Measurements from ENCODE around the gene HES6.

HES6 gene

DNA sequence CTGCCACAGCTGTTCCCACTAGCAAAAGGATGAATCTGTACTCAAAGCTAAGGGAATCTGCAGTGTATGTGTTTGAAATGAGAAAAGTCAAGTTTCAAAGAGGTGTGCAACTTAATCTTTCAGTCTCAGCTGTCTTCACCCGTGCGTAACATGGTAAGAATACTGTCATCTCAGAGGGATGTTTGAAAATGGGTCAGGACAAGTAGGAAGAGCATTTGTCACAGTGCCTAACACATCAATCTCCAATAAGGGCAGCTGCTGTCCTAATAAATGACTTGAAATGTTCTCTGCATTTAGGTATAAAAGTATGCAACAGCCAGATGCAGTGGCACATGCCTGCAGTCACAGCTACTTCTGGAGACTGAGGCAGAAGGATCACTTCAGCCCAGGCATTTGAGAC is 49.4 kb downstream of the HES6 start:
- DNase-seq: no peak
- Histone ChIP-seq H3K27me3 (ENCODE audit: insufficient read depth, low read depth, severe bottlenecking) (no peaks in the 10 kb centered on the region), H3K27ac (no peak overlapping the region), H3K36me3 (peaks cover 94% of the 10 kb centered on the region), H3K4me3 (ENCODE audit: low read depth, low read length) (no peak overlapping the region), H3K9me3 (ENCODE audit: severe bottlenecking) (no peaks in the 10 kb centered on the region)
- TF ChIP-seq, protein P1, sequence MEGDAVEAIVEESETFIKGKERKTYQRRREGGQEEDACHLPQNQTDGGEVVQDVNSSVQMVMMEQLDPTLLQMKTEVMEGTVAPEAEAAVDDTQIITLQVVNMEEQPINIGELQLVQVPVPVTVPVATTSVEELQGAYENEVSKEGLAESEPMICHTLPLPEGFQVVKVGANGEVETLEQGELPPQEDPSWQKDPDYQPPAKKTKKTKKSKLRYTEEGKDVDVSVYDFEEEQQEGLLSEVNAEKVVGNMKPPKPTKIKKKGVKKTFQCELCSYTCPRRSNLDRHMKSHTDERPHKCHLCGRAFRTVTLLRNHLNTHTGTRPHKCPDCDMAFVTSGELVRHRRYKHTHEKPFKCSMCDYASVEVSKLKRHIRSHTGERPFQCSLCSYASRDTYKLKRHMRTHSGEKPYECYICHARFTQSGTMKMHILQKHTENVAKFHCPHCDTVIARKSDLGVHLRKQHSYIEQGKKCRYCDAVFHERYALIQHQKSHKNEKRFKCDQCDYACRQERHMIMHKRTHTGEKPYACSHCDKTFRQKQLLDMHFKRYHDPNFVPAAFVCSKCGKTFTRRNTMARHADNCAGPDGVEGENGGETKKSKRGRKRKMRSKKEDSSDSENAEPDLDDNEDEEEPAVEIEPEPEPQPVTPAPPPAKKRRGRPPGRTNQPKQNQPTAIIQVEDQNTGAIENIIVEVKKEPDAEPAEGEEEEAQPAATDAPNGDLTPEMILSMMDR (IDR thresholded peaks at IDR 0.05; ENCODE audit: low read depth, low read length): no peak

Data from WERI-Rb-1 (cell line).